Epidermal melanocyte (primary cell): ENCODE results near the gene ZNF577.

ENCODE experiments used
- DNase-seq: peaks from one replicate; pipeline ENCODE4 v3.0.0; 2011; ENCODE audit warnings: low spot score; ENCODE audit not compliant: insufficient read length

Gene ZNF577

DNA sequence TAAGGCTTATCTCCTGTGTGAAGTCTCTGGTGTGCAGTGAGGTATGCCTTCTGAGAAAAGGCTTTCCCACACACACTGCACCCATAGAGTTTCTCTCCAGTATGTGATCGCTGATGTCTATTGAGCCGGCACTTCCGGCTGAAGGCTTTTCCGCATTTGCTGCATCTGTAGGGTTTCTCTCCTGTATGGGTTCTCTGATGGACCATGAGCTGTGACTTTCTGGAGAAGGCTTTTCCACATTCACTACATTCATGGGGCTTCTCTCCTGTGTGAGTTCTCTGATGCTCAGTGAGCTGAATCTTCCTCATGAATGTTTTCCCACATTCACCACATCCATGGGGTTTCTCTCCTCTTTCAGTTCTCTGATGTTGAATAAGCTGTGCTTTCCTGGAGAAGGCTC, 14.7 kb downstream of the ZNF577 start:
- no peak for DNase-seq

DNA sequence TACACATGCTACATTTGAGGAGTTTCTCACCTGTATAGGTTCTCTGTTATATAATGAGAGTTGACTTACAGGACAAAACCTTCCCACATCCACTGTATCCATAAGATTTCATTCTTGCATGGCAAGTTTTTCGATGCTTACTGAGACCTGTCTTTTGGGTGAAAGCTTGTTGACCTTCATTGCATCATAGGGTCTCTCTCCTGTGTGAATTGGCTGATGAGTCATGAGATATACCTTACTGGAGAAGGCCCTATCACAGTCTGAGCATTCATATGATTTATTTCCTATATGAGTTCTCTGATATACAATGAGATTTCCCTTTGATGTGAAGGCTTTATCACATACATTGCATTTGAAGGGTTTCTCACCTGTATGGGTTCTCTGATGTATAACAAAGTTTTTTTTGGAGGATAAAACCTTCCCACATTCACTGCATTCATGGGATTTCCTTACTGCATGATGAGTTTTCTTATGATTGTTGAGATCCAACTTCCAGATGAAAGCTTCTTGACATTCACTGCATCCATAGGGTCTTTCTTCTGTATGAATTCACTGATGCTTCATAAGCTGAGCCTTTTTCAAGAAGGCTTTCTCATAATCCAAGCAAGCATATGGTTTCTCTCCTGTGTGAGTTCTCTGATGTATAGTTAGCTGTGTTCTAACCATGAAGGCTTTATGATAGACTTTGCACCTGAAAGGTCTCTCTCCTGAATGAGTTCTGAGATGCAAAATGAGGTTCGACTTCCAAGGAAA, 25.7 kb downstream of the ZNF577 start:
- DNase-seq: no peak

DNA sequence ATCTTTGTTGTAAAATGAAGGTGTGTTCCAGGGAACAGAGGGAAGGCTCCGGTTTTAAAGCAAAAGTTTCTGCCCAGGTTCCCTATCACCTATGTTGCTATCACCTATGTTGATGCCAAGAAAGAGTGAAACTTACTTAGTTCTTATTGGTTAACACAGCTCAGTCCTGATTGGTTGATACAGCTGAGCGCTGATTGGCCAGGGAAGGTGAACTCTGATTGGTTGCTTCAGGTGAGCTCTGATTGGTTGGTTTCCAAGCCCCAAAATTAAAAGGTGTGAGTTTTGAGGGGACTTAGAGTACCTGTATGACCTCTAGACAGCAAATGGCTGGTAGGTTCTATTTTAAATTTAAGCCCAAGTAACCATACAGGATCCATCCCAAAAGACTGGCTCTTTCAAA, 50.6 kb downstream of the ZNF577 start:
- DNase-seq: no peak

DNA sequence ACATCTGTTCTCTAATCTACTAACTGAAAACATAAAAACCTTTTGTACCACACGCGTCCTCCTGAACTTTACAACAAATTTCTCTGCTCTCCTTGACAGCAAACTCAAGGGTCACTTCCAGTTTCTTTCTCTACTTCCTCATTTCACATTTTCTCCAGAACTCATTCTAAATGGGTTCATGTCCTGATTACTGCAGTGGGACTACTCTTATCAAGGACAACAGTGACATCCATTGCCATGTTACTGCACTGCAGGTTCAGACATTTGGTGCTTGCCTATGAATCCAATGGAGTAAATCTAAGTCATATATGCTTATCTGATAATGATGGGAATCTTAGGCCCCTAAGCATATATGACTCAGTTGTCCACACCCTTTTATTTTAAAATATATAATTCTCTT, 57.5 kb downstream of the ZNF577 start:
- DNase-seq: no peak

- no peak for DNase-seq
Measured at GRCh38 chr19:51824281-51825005, 63.3 kb downstream of the ZNF577 start.

GRCh38 chr19:51822946-51823345, 64.8 kb downstream of the ZNF577 start:
- DNase-seq: no peak

DNA sequence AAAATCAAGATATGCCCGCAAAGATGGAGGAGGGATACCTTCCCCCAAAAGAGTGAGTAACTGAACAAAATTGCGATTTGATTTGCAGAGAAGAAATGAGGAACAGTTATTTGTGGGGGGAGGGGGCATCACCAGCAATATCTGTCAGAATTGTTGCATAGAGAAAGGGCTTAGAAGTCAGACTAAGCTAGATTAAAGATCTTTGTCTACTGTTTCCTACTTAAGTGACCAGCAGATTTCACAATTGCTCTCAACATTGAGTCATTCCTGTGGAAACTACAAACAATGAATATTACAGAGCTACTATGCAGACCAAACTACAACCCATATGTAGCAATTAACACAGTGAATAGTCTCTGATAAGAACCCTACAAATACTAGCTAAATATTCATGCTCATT, 65.4 kb downstream of the ZNF577 start:
- no peak for DNase-seq

DNA sequence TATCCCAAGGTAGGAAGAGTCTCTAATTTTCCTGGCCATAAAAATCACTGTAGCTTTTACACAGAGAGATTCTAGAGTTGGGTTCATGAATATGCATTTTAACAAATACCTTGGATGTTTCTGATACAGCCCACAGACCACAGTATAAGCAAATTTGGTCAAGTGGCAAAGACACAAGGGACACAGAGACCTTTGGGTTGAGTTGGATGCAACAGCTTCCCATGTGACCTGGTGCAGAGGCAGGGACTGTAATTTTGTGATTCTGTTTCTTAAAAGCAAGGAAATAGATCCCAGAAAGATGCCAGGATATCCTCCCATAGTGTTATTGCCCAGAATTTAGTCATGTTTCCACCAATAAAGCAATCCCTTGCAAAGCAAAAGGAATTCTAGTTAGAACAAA, 65.8 kb downstream of the ZNF577 start:
- DNase-seq: no peak

DNA sequence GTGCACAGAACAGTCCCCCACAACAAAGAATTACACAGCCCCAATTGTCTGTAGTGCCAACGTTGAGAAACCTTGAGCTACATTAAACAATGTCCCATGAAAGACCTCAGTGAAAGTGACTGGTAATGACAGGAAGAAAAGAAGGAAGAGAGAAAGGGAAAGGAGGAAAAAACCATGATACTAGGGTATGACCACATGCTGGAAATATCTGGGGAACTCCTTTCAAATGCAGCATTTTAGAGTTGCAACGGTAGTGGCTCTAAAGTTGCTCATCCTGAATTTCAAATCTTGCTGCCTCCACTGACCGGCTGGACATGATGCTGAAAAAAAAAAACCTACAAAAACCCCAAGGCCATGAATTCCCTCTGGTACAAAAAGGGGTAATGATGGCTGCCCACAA, 66.3 kb downstream of the ZNF577 start:
- no peak for DNase-seq
